Spleen (tissue), 11 donors: ENCODE results near the gene CERS3. TPM values are rescaled to one million over a fixed set of nuclear protein-coding genes. Genes with fewer than 3 reads are reported as not detected.

ENCODE experiments used
- DNase-seq: peaks from one replicate; pipeline ENCODE4 v3.0.0-alpha.2; 2020
- H3K27ac ChIP-seq, 8 donors: fragments of 200-600 bp; sonication (generic) in 7 of 8; 1 replicate in 4 of 8; 2 replicates in 4 of 8; pipeline versions ENCODE4 v1.5.0 to v1.8.0; 2016 to 2021; ENCODE audit warnings: inconsistent platforms in 4 of 8, mild to moderate bottlenecking in 4 of 8, moderate library complexity in 1 of 8
- H3K27me3 ChIP-seq, 7 donors: fragments of 200-600 bp; sonication (generic) in 6 of 7; replicated peaks in 1 of 7; 1 replicate in 4 of 7; 2 replicates in 3 of 7; pipeline versions ENCODE4 v1.5.0 to v1.8.0; 2016 to 2021; ENCODE audit warnings: inconsistent platforms in 3 of 7, mild to moderate bottlenecking in 1 of 7
- H3K36me3 ChIP-seq, 6 donors: fragments of 200-600 bp; sonication (generic) in 5 of 6; 1 replicate in 4 of 6; 2 replicates in 2 of 6; pipeline versions ENCODE4 v1.5.0 to v1.8.0; 2016 to 2021; ENCODE audit warnings: inconsistent platforms in 2 of 6
- H3K4me1 ChIP-seq, 6 donors: fragments of 200-600 bp; sonication (generic) in 5 of 6; 1 replicate in 3 of 6; 2 replicates in 3 of 6; pipeline versions ENCODE4 v1.5.0 to v1.8.0; 2016 to 2021; ENCODE audit warnings: inconsistent platforms in 3 of 6
- H3K4me3 ChIP-seq, 8 donors: fragments of 200-600 bp; sonication (generic) in 7 of 8; 1 replicate in 4 of 8; 2 replicates in 4 of 8; pipeline versions ENCODE4 v1.5.0 to v1.8.0; 2016 to 2021; ENCODE audit warnings: inconsistent platforms in 4 of 8, mild to moderate bottlenecking in 4 of 8, moderate library complexity in 2 of 8
- H3K9me3 ChIP-seq, 8 donors: fragments of 200-600 bp; sonication (generic) in 7 of 8; 1 replicate in 4 of 8; 2 replicates in 4 of 8; pipeline versions ENCODE4 v1.5.0 to v1.8.0; 2016 to 2021; ENCODE audit warnings: inconsistent platforms in 4 of 8
- POLR2A ChIP-seq, 3 donors: fragments of 450-650 bp; IDR thresholded peaks; one replicate each; pipeline ENCODE4 v1.5.1; 2017; ENCODE audit warnings: antibody characterized with exemption in 3 of 3, mild to moderate bottlenecking in 1 of 3
- POLR2AphosphoS5 ChIP-seq, 3 donors: sonication (generic); formaldehyde crosslinking; IDR thresholded peaks; one replicate each; pipeline ENCODE4 v1.5.1; 2017; ENCODE audit warnings: antibody characterized with exemption in 3 of 3
- WGBS, 5 donors: extraction: QIAGEN DNeasy Blood & Tissue Kit in 3 of 5; methylation state at CpG; one replicate each; pipeline versions ENCODE4 v1.1.5 to v1.1.7; 2013 to 2018; 5-methylcytosine and 5-hydroxymethylcytosine counted together
- intact Hi-C: fragments of 100-400 bp; cut with DNase I; formaldehyde crosslinking; loops from one replicate; pipeline ENCODE4 v1.15.0; 2023; ENCODE audit warnings: low total_unique reads
- polyA plus RNA-seq, 3 donors: library from polyadenylated mRNA; stranded (reverse); fragments of 200-250 nt; gene quantifications; one replicate each; pipeline ENCODE4 v1.2.1, GENCODE V29; 2013
- total RNA-seq, 7 donors: library from RNA; depleted of rRNA in 3 of 7; stranded (reverse); fragments of >200 nt in 3 of 7; fragmentation: NEBNext Ultra II Directional in 4 of 7; extraction: Animal tissue kit (Norgen Biotek cat#: 25700) in 4 of 7; gene quantifications; one replicate each; pipeline versions ENCODE4 v1.1.0 to v1.2.1, GENCODE V29; 2016 to 2021
- TF ChIP-seq, protein P1 (sequence below), 11 experiments: fragments of 200-600 bp in 7 of 11; fragments of 450-650 bp in 4 of 11; sonication (generic) in 4 of 11; IDR thresholded peaks in 8 of 11; conservative IDR thresholded peaks in 3 of 11; 1 replicate in 7 of 11; 2 replicates in 4 of 11; pipeline versions ENCODE4 v1.4.0 to v1.8.0; 2016 to 2021; ENCODE audit warnings: antibody characterized with exemption in 11 of 11, inconsistent platforms in 4 of 11, mild to moderate bottlenecking in 1 of 11
- donor health status: healthy with polysubstance abuse.
- donor health status: DM: no; HTN: no; CAD: no; lungs with moderate emphysema.
- donor health status: DM: no; HTN: no; CAD: no.
- donor health status: Bipolar disorder and iron deficiency.
- donor health status: healthy.
- donor health status: DM: no; HTN: no; CAD: no.
- donor health status: DM: yes; HTN: yes; CAD: no.

The CERS3 gene
- total and polyA plus RNA-seq, 10 donors, result 0.04 to 0.41 (median 0.23) TPM; not detected in 4

DNA sequence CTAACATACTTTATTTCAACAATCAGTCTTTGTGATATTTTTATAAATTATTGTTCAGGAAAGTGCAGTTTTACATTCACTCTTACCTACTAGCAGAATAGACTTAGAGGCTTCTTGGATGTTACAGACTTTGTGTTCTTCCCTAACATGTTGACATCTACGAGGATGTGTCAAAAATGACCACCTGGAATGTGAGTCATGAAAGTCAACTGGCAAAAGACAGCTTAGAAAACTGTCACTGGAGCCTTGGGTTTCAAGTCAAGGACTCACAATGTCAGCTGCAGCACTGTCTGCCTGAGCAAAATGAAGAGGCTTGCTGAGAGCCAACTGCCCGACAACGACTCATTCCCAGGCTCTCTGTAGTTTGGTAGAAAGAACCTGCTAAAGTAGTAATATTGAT lies 91.5 kb downstream of the CERS3 start:
- no peak overlapping the region for H3K4me3 ChIP-seq
- no peak overlapping the region for H3K27ac ChIP-seq
- H3K36me3 ChIP-seq, result no peaks in the 10 kb centered on the region
- no peaks in the 10 kb centered on the region for H3K9me3 ChIP-seq
- 85 to 92% (median 88%) methylated on average over 3 of the region's 3 CpGs for WGBS, 5 donors
- TF ChIP-seq, protein P1, sequence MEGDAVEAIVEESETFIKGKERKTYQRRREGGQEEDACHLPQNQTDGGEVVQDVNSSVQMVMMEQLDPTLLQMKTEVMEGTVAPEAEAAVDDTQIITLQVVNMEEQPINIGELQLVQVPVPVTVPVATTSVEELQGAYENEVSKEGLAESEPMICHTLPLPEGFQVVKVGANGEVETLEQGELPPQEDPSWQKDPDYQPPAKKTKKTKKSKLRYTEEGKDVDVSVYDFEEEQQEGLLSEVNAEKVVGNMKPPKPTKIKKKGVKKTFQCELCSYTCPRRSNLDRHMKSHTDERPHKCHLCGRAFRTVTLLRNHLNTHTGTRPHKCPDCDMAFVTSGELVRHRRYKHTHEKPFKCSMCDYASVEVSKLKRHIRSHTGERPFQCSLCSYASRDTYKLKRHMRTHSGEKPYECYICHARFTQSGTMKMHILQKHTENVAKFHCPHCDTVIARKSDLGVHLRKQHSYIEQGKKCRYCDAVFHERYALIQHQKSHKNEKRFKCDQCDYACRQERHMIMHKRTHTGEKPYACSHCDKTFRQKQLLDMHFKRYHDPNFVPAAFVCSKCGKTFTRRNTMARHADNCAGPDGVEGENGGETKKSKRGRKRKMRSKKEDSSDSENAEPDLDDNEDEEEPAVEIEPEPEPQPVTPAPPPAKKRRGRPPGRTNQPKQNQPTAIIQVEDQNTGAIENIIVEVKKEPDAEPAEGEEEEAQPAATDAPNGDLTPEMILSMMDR (IDR thresholded peaks at IDR 0.05 in 8 of 11, conservative IDR thresholded peaks at IDR 0.05 in 3 of 11), result no peak
- TF ChIP-seq POLR2AphosphoS5 (IDR thresholded peaks at IDR 0.05) (no peak), POLR2A (IDR thresholded peaks at IDR 0.05) (no peak)
- H3K27me3 ChIP-seq, result no peaks in the 10 kb centered on the region
- intact Hi-C loops, result no loop called here
- DNase-seq, result no peak
- H3K4me1 ChIP-seq, result peaks cover 0 to 4% (median 0%) of the 10 kb centered on the region in 6 donors

DNA sequence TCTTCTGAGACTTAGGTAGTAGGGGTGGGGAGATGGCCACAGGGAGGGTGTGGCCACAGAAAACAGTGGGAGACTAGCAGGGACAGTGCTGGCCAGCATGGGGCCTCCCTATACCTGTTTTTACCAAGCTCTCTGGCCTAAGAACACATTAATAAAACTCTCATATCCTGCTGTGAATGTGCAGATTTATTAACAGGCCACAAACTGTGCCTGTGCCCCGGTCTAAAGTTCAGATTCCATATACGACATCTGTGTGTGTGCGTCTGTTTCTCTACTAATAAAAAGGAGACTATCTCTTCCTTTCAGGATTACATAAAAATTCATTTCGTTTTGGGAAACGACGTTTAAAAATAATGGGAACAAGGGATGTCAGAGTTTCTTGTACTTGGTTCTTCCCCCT lies 94.2 kb downstream of the CERS3 start:
- Histone ChIP-seq H3K27me3 (no peaks in the 10 kb centered on the region), H3K9me3 (no peaks in the 10 kb centered on the region), H3K27ac (no peak overlapping the region), H3K4me1 (peaks cover 0 to 4% (median 0%) of the 10 kb centered on the region in 6 donors), H3K36me3 (no peaks in the 10 kb centered on the region), H3K4me3 (no peak overlapping the region)
- DNase-seq, result no peak
- intact Hi-C loops, result no loop called here
- whole genome bisulfite sequencing, 5 donors, result 81 to 93% (median 89%) methylated on average over 6 of the region's 6 CpGs
- TF ChIP-seq POLR2AphosphoS5 (IDR thresholded peaks at IDR 0.05) (no peak), POLR2A (IDR thresholded peaks at IDR 0.05) (no peak)
- TF ChIP-seq, protein P1 (IDR thresholded peaks at IDR 0.05 in 8 of 11, conservative IDR thresholded peaks at IDR 0.05 in 3 of 11), result no peak

DNA sequence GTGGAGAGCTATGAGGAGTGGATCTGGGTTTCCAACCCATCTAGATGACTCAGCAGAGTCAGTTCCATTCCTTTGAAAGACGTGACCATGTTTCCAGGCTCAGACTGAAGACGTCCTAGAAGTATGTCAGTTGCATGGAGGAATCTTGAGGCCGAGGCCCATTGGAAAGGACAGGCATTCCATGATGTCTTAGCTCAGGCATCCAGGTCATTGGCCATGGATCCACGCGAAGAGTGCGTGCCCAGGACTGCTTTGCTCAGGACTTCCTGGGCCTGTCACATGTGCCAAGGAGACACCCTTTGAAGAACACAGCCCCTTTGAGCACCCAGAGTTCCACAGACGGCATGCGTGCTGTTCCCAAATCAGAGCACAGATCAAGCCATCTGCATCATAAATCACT lies 94.7 kb downstream of the CERS3 start:
- no peak for DNase-seq

DNA sequence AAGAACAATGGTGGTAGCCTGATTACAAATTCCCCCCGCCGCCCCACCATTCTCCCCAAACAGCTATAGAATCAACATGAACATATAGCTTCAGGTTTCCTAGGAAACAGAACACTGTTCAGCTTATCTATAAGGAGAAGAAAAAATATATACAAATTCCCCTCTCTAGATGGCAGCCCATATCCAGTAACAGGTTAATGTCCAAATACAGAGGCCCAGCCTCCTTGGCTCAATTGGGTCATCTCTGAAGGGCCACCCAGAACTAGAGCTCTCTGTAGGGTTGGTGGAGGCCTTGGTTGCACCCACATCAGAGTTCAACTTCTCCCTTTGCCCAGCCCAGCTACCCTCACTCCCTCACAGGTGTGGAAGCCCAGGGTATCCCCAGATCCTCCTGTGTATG lies 95.4 kb downstream of the CERS3 start:
- Histone ChIP-seq H3K4me3 (no peak overlapping the region), H3K27me3 (no peaks in the 10 kb centered on the region), H3K36me3 (no peaks in the 10 kb centered on the region), H3K4me1 (no peaks in the 10 kb centered on the region), H3K9me3 (no peaks in the 10 kb centered on the region), H3K27ac (no peak overlapping the region)
- WGBS, 5 donors, result 90 to 100% (median 95%) methylated on average over 2 of the region's 2 CpGs
- TF ChIP-seq POLR2AphosphoS5 (IDR thresholded peaks at IDR 0.05), result no peak
- TF ChIP-seq, protein P1 (IDR thresholded peaks at IDR 0.05 in 8 of 11, conservative IDR thresholded peaks at IDR 0.05 in 3 of 11), result no peak
- no peak for TF ChIP-seq POLR2A (IDR thresholded peaks at IDR 0.05)
- DNase-seq, result no peak
- intact Hi-C loops, result no loop called here

More for the DNA sequence above, 94.7 kb downstream of the CERS3 start:
- Histone ChIP-seq H3K4me1 (peaks cover 0 to 4% (median 0%) of the 10 kb centered on the region in 6 donors), H3K27me3 (no peaks in the 10 kb centered on the region), H3K36me3 (no peaks in the 10 kb centered on the region), H3K9me3 (no peaks in the 10 kb centered on the region), H3K4me3 (no peak overlapping the region), H3K27ac (no peak overlapping the region)
- 76 to 91% (median 84%) methylated on average over 5 to 8 of the region's 8 CpGs for WGBS, 5 donors
- TF ChIP-seq, protein P1 (IDR thresholded peaks at IDR 0.05 in 8 of 11, conservative IDR thresholded peaks at IDR 0.05 in 3 of 11), result no peak
- no peak for TF ChIP-seq POLR2AphosphoS5 (IDR thresholded peaks at IDR 0.05)
- no peak for TF ChIP-seq POLR2A (IDR thresholded peaks at IDR 0.05)
- intact Hi-C loops, result no loop called here
